ENCODE data around the gene NAP1L4. TPM values are rescaled to one million over a fixed set of nuclear protein-coding genes. Genes with fewer than 3 reads are reported as not detected.

NAP1L4 gene
- total RNA-seq, 1 donor from 2014 or later = 224 TPM

GRCh38 chr11:2982214-2982613 lies 9.9 kb downstream of the NAP1L4 start:
- Mint-ChIP-seq H3K36me3 (ENCODE audit: low read depth) (peaks cover 6% of the 10 kb centered on the region), H3K4me3 (no peak overlapping the region), H3K27ac (ENCODE audit: unreplicated experiment) (no peak overlapping the region), H3K9me3 (no peaks in the 10 kb centered on the region), H3K27me3 (ENCODE audit: low read depth) (no peaks in the 10 kb centered on the region), H3K4me1 (peaks cover 12% of the 10 kb centered on the region)
- no peak for TF ChIP-seq CTCF (conservative IDR thresholded peaks at IDR 0.05)
- DNase-seq (ENCODE audit: low read depth, low spot score) = no peak

GRCh38 chr11:2981130-2981529 lies 11.0 kb downstream of the NAP1L4 start:
- Mint-ChIP-seq H3K36me3 (ENCODE audit: low read depth) (peaks cover 12% of the 10 kb centered on the region), H3K9me3 (no peaks in the 10 kb centered on the region), H3K4me3 (no peak overlapping the region), H3K27me3 (ENCODE audit: low read depth) (no peaks in the 10 kb centered on the region), H3K27ac (ENCODE audit: unreplicated experiment) (no peak overlapping the region), H3K4me1 (peaks cover 12% of the 10 kb centered on the region)
- no peak for DNase-seq (ENCODE audit: low read depth, low spot score)
- TF ChIP-seq CTCF (conservative IDR thresholded peaks at IDR 0.05) = no peak

- no peaks in the 10 kb centered on the region for H3K9me3 Mint-ChIP-seq
- no peak overlapping the region for H3K4me3 Mint-ChIP-seq
- no peak for TF ChIP-seq CTCF (conservative IDR thresholded peaks at IDR 0.05)
- no peaks in the 10 kb centered on the region for H3K27me3 Mint-ChIP-seq (ENCODE audit: low read depth)
- H3K27ac Mint-ChIP-seq (ENCODE audit: unreplicated experiment) = no peak overlapping the region
- DNase-seq (ENCODE audit: low read depth, low spot score) = no peak
- H3K36me3 Mint-ChIP-seq (ENCODE audit: low read depth) = peaks cover 12% of the 10 kb centered on the region
- H3K4me1 Mint-ChIP-seq = peaks cover 12% of the 10 kb centered on the region
Observed at GRCh38 chr11:2980168-2980840, 11.8 kb downstream of the NAP1L4 start.

GRCh38 chr11:2977113-2977512 lies 15.0 kb downstream of the NAP1L4 start:
- Mint-ChIP-seq H3K4me1 (peaks cover 6% of the 10 kb centered on the region), H3K27ac (ENCODE audit: unreplicated experiment) (no peak overlapping the region), H3K4me3 (no peak overlapping the region), H3K9me3 (no peaks in the 10 kb centered on the region), H3K36me3 (ENCODE audit: low read depth) (peaks cover 13% of the 10 kb centered on the region), H3K27me3 (ENCODE audit: low read depth) (no peaks in the 10 kb centered on the region)
- no peak for TF ChIP-seq CTCF (conservative IDR thresholded peaks at IDR 0.05)
- no peak for DNase-seq (ENCODE audit: low read depth, low spot score)

- peaks cover 13% of the 10 kb centered on the region for H3K36me3 Mint-ChIP-seq (ENCODE audit: low read depth)
- H3K9me3 Mint-ChIP-seq = no peaks in the 10 kb centered on the region
- TF ChIP-seq CTCF (conservative IDR thresholded peaks at IDR 0.05) = no peak
- no peak overlapping the region for H3K4me3 Mint-ChIP-seq
- no peak for DNase-seq (ENCODE audit: low read depth, low spot score)
- H3K27ac Mint-ChIP-seq (ENCODE audit: unreplicated experiment) = no peak overlapping the region
- no peaks in the 10 kb centered on the region for H3K4me1 Mint-ChIP-seq
- no peaks in the 10 kb centered on the region for H3K27me3 Mint-ChIP-seq (ENCODE audit: low read depth)
Observed at GRCh38 chr11:2976294-2977063, 15.7 kb downstream of the NAP1L4 start.

Measured in neural crest cell (in vitro differentiated cells).